ENCODE measurements around the gene ING4.

DNA sequence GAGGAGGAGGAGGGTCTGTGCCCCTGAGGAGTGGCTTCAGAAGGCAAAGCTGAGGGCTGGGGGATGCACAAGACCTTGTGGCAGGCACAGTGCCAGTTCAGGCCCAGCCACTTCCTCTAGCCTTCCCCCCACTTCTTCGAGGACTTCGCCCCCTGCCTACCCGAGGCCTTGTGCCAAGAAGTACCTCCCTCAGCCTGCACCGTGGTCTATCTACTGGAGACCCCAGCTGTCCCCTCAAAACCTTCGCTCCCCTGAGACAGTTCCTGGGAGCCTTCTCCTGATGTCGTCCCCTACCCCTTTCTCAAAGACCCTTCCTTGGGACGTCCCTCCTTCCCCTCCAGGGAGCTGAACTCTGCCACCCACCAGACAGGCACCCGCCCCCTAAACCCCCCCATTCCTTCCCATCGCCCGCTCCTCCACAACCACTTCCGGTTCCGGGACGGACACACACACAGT is 25.7 kb upstream of the ING4 start:
- TF ChIP-seq, protein P1, sequence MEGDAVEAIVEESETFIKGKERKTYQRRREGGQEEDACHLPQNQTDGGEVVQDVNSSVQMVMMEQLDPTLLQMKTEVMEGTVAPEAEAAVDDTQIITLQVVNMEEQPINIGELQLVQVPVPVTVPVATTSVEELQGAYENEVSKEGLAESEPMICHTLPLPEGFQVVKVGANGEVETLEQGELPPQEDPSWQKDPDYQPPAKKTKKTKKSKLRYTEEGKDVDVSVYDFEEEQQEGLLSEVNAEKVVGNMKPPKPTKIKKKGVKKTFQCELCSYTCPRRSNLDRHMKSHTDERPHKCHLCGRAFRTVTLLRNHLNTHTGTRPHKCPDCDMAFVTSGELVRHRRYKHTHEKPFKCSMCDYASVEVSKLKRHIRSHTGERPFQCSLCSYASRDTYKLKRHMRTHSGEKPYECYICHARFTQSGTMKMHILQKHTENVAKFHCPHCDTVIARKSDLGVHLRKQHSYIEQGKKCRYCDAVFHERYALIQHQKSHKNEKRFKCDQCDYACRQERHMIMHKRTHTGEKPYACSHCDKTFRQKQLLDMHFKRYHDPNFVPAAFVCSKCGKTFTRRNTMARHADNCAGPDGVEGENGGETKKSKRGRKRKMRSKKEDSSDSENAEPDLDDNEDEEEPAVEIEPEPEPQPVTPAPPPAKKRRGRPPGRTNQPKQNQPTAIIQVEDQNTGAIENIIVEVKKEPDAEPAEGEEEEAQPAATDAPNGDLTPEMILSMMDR (IDR thresholded peaks at IDR 0.05; ENCODE audit: insufficient read depth, low read length): no peak
- TF ChIP-seq POLR2AphosphoS5 (IDR thresholded peaks at IDR 0.05; ENCODE audit: low read depth) (no peak), SPI1 (IDR thresholded peaks at IDR 0.05; ENCODE audit: borderline replicate concordance, low read depth) (peak; percentile 38; the same call in 1 of the 2 replicates), GABPA (IDR thresholded peaks at IDR 0.05; ENCODE audit: low read depth) (peak; percentile 75; the same call in 1 of the 2 replicates)
- TF ChIP-seq, protein P2, sequence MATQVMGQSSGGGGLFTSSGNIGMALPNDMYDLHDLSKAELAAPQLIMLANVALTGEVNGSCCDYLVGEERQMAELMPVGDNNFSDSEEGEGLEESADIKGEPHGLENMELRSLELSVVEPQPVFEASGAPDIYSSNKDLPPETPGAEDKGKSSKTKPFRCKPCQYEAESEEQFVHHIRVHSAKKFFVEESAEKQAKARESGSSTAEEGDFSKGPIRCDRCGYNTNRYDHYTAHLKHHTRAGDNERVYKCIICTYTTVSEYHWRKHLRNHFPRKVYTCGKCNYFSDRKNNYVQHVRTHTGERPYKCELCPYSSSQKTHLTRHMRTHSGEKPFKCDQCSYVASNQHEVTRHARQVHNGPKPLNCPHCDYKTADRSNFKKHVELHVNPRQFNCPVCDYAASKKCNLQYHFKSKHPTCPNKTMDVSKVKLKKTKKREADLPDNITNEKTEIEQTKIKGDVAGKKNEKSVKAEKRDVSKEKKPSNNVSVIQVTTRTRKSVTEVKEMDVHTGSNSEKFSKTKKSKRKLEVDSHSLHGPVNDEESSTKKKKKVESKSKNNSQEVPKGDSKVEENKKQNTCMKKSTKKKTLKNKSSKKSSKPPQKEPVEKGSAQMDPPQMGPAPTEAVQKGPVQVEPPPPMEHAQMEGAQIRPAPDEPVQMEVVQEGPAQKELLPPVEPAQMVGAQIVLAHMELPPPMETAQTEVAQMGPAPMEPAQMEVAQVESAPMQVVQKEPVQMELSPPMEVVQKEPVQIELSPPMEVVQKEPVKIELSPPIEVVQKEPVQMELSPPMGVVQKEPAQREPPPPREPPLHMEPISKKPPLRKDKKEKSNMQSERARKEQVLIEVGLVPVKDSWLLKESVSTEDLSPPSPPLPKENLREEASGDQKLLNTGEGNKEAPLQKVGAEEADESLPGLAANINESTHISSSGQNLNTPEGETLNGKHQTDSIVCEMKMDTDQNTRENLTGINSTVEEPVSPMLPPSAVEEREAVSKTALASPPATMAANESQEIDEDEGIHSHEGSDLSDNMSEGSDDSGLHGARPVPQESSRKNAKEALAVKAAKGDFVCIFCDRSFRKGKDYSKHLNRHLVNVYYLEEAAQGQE (IDR thresholded peaks at IDR 0.05; ENCODE audit: insufficient replicate concordance, low read depth): no peak

Data from HL-60 (cell line).